Lower lobe of right lung (tissue), 2 donors: ENCODE results near the gene RGS16. TPM values are rescaled to one million over a fixed set of nuclear protein-coding genes. Genes with fewer than 3 reads are reported as not detected.

Experiments used
- ATAC-seq, 2 donors: fragments of 200-7000 bp; cut with Tn5 transposase; one replicate each; pipeline ENCODE4 v1.9.1; 2020 to 2022; ENCODE audit warnings: mild to moderate bottlenecking in 2 of 2, moderate library complexity in 2 of 2
- DNase-seq: peaks from one replicate; pipeline ENCODE4 v3.0.0-alpha.2; 2020
- H3K27ac ChIP-seq: fragments of 200-600 bp; one replicate; pipeline ENCODE4 v1.8.0; 2022
- H3K27me3 ChIP-seq: fragments of 200-600 bp; one replicate; pipeline ENCODE4 v1.8.0; 2022; ENCODE audit warnings: low read depth
- H3K36me3 ChIP-seq: fragments of 200-600 bp; one replicate; pipeline ENCODE4 v1.8.0; 2022; ENCODE audit warnings: mild to moderate bottlenecking
- H3K4me1 ChIP-seq: fragments of 200-600 bp; one replicate; pipeline ENCODE4 v1.8.0; 2022
- H3K4me3 ChIP-seq: fragments of 200-600 bp; one replicate; pipeline ENCODE4 v1.8.0; 2022; ENCODE audit warnings: mild to moderate bottlenecking
- H3K9me3 ChIP-seq: fragments of 200-600 bp; one replicate; pipeline ENCODE4 v1.8.0; 2022
- CTCF ChIP-seq: fragments of 200-600 bp; IDR thresholded peaks from one replicate; pipeline ENCODE4 v1.8.0; 2022; ENCODE audit warnings: antibody characterized with exemption, mild to moderate bottlenecking
- intact Hi-C: fragments of 100-400 bp; cut with DNase I; formaldehyde crosslinking; loops from one replicate; pipeline ENCODE4 v1.11.0; 2022
- total RNA-seq: library from RNA; stranded (reverse); fragmentation: NEBNext Ultra II Directional; extraction: Animal tissue kit (Norgen Biotek cat#: 25700); gene quantifications from one replicate; pipeline ENCODE4 v1.2.1, GENCODE V29; 2021
- donor health status: DM: no; HTN: yes; CAD: no; lungs with severe emphysema.

Gene RGS16
- total RNA-seq, 1 donor from 2014 or later, result 14.6 TPM

- Histone ChIP-seq H3K9me3 (no peaks in the 10 kb centered on the region), H3K36me3 (no peaks in the 10 kb centered on the region), H3K4me3 (no peak overlapping the region), H3K27ac (no peak overlapping the region), H3K27me3 (no peaks in the 10 kb centered on the region), H3K4me1 (peaks cover 13% of the 10 kb centered on the region)
- intact Hi-C loops, result no loop called here
- no peak for TF ChIP-seq CTCF
- ATAC-seq, result no peak
- DNase-seq, result no peak
Measured at GRCh38 chr1:182607566-182607965, 3.4 kb upstream of the RGS16 start.

- DNase-seq (peak; percentile 49), ATAC-seq (peak; percentile 18 to 20)
- peak overlapping the region; percentile 68 for H3K4me3 ChIP-seq
- no peak for TF ChIP-seq CTCF
- no peaks in the 10 kb centered on the region for H3K9me3 ChIP-seq
- peaks cover 43% of the 10 kb centered on the region for H3K4me1 ChIP-seq
- no peaks in the 10 kb centered on the region for H3K27me3 ChIP-seq
- peak overlapping the region; percentile 82 for H3K27ac ChIP-seq
- H3K36me3 ChIP-seq, result peaks cover 29% of the 10 kb centered on the region
- intact Hi-C loops, result loop anchor here (5.0 kb wide), 1 partner anchor 179 kb away; no protein-coding TSS in a partner anchor
Measured at GRCh38 chr1:182603646-182604174, 479 bp downstream of the RGS16 start.

GRCh38 chr1:182602935-182603645, 1.1 kb downstream of the RGS16 start:
- Histone ChIP-seq H3K27ac (peak overlapping the region; percentile 82), H3K9me3 (no peaks in the 10 kb centered on the region), H3K36me3 (peaks cover 31% of the 10 kb centered on the region), H3K4me3 (peak overlapping the region; percentile 68), H3K27me3 (no peaks in the 10 kb centered on the region), H3K4me1 (peaks cover 50% of the 10 kb centered on the region)
- ATAC-seq (peak; percentile 76 to 77), DNase-seq (peak; percentile 59)
- intact Hi-C loops, result loop anchor here (5.0 kb wide), 1 partner anchor 179 kb away; no protein-coding TSS in a partner anchor
- TF ChIP-seq CTCF, result no peak

GRCh38 chr1:182601913-182602312, 2.3 kb downstream of the RGS16 start:
- intact Hi-C loops, result loop anchor here (5.0 kb wide), 1 partner anchor 180 kb away; no protein-coding TSS in a partner anchor
- no peak for DNase-seq
- no peak for TF ChIP-seq CTCF
- peak overlapping the region; percentile 68 for H3K4me3 ChIP-seq
- peaks cover 31% of the 10 kb centered on the region for H3K36me3 ChIP-seq
- no peaks in the 10 kb centered on the region for H3K27me3 ChIP-seq
- H3K9me3 ChIP-seq, result no peaks in the 10 kb centered on the region
- peaks cover 50% of the 10 kb centered on the region for H3K4me1 ChIP-seq
- no peak for ATAC-seq
- H3K27ac ChIP-seq, result peak overlapping the region; percentile 82

GRCh38 chr1:182601416-182601786, 2.8 kb downstream of the RGS16 start:
- intact Hi-C loops, result loop anchor here (5.0 kb wide), 1 partner anchor 181 kb away; no protein-coding TSS in a partner anchor
- DNase-seq (peak; percentile 71), ATAC-seq (peak; percentile 26 to 40)
- TF ChIP-seq CTCF, result peak; percentile 80
- peaks cover 50% of the 10 kb centered on the region for H3K4me1 ChIP-seq
- H3K27me3 ChIP-seq, result no peaks in the 10 kb centered on the region
- H3K27ac ChIP-seq, result peak overlapping the region; percentile 82
- H3K9me3 ChIP-seq, result no peaks in the 10 kb centered on the region
- peak overlapping the region; percentile 68 for H3K4me3 ChIP-seq
- peaks cover 31% of the 10 kb centered on the region for H3K36me3 ChIP-seq
